ENCODE data around the gene IL1R2.
A peak's percentile ranks its signal among the peaks of the same experiment; 100 is the strongest.

IL1R2 gene

GRCh38 chr2:102033031-102033749 is 41.4 kb downstream of the IL1R2 start:
- no peaks in the 10 kb centered on the region for H3K9me3 ChIP-seq (ENCODE audit: control insufficient read depth, insufficient read depth, low read depth, low read length)
- no peak overlapping the region for H3K4me3 ChIP-seq (ENCODE audit: low read depth, low read length)
- ChIA-PET POLR2A (interaction anchor here (0.7 kb wide), 1 partner anchor 17 kb away, joined by 3 read pairs; no protein-coding TSS in a partner anchor), CTCF (interaction anchor here (0.5 to 2.3 kb wide), 3 partner anchors 13 to 312 kb away, joined by 3 to 14 read pairs (median 3); no protein-coding TSS in a partner anchor)
- no peaks in the 10 kb centered on the region for H3K36me3 ChIP-seq (ENCODE audit: control insufficient read depth in 2 of 2, insufficient read depth in 1 of 2, low read length in 2 of 2)
- TF ChIP-seq ZNF133 (tag by site-specific recombination; IDR thresholded peaks at IDR 0.05) (no peak), ZNF561 (tag by site-specific recombination; IDR thresholded peaks at IDR 0.05; ENCODE audit: borderline replicate concordance) (no peak), ZFHX2 (tag by site-specific recombination; conservative IDR thresholded peaks at IDR 0.05) (0 out of 2 replicates have a peak, but pooled peaks have one; percentile 10), ZNF248 (tag by site-specific recombination; IDR thresholded peaks at IDR 0.05) (no peak), EGR2 (tag by site-specific recombination; IDR thresholded peaks at IDR 0.05; ENCODE audit: low read depth) (peak; percentile 31; the same call in 1 of the 2 replicates), ZNF362 (tag by site-specific recombination; IDR thresholded peaks at IDR 0.05) (no peak)
- H3K27ac ChIP-seq (ENCODE audit: extremely low read depth, low read depth, low read length) = no peak overlapping the region
- H3K4me1 ChIP-seq (ENCODE audit: control insufficient read depth, insufficient read depth, low read length) = no peaks in the 10 kb centered on the region

GRCh38 chr2:102033750-102034682 is 42.3 kb downstream of the IL1R2 start:
- Histone ChIP-seq H3K27ac (ENCODE audit: extremely low read depth, low read depth, low read length) (no peak overlapping the region), H3K4me3 (ENCODE audit: low read depth, low read length) (no peak overlapping the region), H3K9me3 (ENCODE audit: control insufficient read depth, insufficient read depth, low read depth, low read length) (no peaks in the 10 kb centered on the region), H3K36me3 (ENCODE audit: control insufficient read depth in 2 of 2, insufficient read depth in 1 of 2, low read length in 2 of 2) (no peaks in the 10 kb centered on the region), H3K4me1 (ENCODE audit: control insufficient read depth, insufficient read depth, low read length) (no peaks in the 10 kb centered on the region)
- ChIA-PET CTCF (interaction anchor here (0.5 to 2.3 kb wide), 3 partner anchors 14 to 218 kb away, joined by 3 to 14 read pairs (median 4); no protein-coding TSS in a partner anchor), POLR2A (interaction anchor here (0.7 kb wide), 2 partner anchors 16 to 22 kb away, joined by 3 read pairs; no protein-coding TSS in a partner anchor)
- TF ChIP-seq ZNF629 (tag by site-specific recombination; IDR thresholded peaks at IDR 0.05) (no peak), ZNF175 (tag by site-specific recombination; IDR thresholded peaks at IDR 0.05) (no peak), KLF16 (tag by site-specific recombination; IDR thresholded peaks at IDR 0.05) (no peak), ZNF501 (tag by site-specific recombination; IDR thresholded peaks at IDR 0.05) (no peak)

GRCh38 chr2:102034683-102035548 is 43.2 kb downstream of the IL1R2 start:
- Histone ChIP-seq H3K4me3 (ENCODE audit: low read depth, low read length) (no peak overlapping the region), H3K27ac (ENCODE audit: extremely low read depth, low read depth, low read length) (no peak overlapping the region), H3K9me3 (ENCODE audit: control insufficient read depth, insufficient read depth, low read depth, low read length) (no peaks in the 10 kb centered on the region), H3K36me3 (ENCODE audit: control insufficient read depth in 2 of 2, insufficient read depth in 1 of 2, low read length in 2 of 2) (no peaks in the 10 kb centered on the region), H3K4me1 (ENCODE audit: control insufficient read depth, insufficient read depth, low read length) (no peaks in the 10 kb centered on the region)
- CTCF ChIA-PET = interaction anchor here (1.2 kb wide), 1 partner anchor 206 kb away, joined by 5 read pairs; no protein-coding TSS in a partner anchor
- POLR2A ChIA-PET = no interaction called here
- no peak for TF ChIP-seq SALL2 (tag by site-specific recombination; IDR thresholded peaks at IDR 0.05; ENCODE audit: borderline replicate concordance)
- no peak for TF ChIP-seq IKZF3 (tag by site-specific recombination; IDR thresholded peaks at IDR 0.05)
- no peak for TF ChIP-seq ZNF148 (tag by site-specific recombination; IDR thresholded peaks at IDR 0.05; ENCODE audit: borderline replicate concordance)
- TF ChIP-seq ZNF623 (tag by site-specific recombination; IDR thresholded peaks at IDR 0.05) = no peak
- no peak for TF ChIP-seq ZNF548 (tag by site-specific recombination; IDR thresholded peaks at IDR 0.05)
- no peak for TF ChIP-seq ZNF549 (tag by site-specific recombination; IDR thresholded peaks at IDR 0.05)
- no peak for TF ChIP-seq MEIS1 (CRISPR knock-in tag; IDR thresholded peaks at IDR 0.05; ENCODE audit: borderline replicate concordance)
- no peak for TF ChIP-seq ZNF664 (tag by site-specific recombination; IDR thresholded peaks at IDR 0.05)
- TF ChIP-seq ZSCAN23 (tag by site-specific recombination; IDR thresholded peaks at IDR 0.05) = no peak

All from HEK293 (cell line).